HepG2 (cell line): ENCODE measurements around the gene CEBPE. TPM values are rescaled to one million over a fixed set of nuclear protein-coding genes. Genes with fewer than 3 reads are reported as not detected.

Experiments used
- CEBPG ChIP-seq: IDR thresholded peaks from 2 replicates; pipeline ENCODE4 v1.6.1; 2016
- ELF4 ChIP-seq: sonication (generic); formaldehyde crosslinking; IDR thresholded peaks from 2 replicates; pipeline ENCODE4 v1.5.0; 2020; ENCODE audit warnings: missing genetic modification reagents, mild to moderate bottlenecking, moderate library complexity, borderline replicate concordance
- GATA4 ChIP-seq: sonication (generic); IDR thresholded peaks from 2 replicates; pipeline ENCODE4 v1.6.1; 2016; ENCODE audit warnings: antibody characterized with exemption, low read depth, borderline replicate concordance
- KDM6A ChIP-seq: IDR thresholded peaks from 2 replicates; pipeline ENCODE4 v1.6.1; 2016; ENCODE audit warnings: low read depth
- MXD3 ChIP-seq: IDR thresholded peaks from 2 replicates; pipeline ENCODE4 v1.6.1; 2016; ENCODE audit warnings: mild to moderate bottlenecking, missing biosample characterization, missing genetic modification reagents
- PAX8 ChIP-seq: sonication (generic); formaldehyde crosslinking; IDR thresholded peaks from 2 replicates; pipeline ENCODE4 v1.8.0; 2022; ENCODE audit warnings: mild to moderate bottlenecking, missing genetic modification reagents, borderline replicate concordance
- PHF21A ChIP-seq: sonication (generic); formaldehyde crosslinking; IDR thresholded peaks from 2 replicates; pipeline ENCODE4 v1.5.0; 2020; ENCODE audit warnings: mild to moderate bottlenecking, missing genetic modification reagents
- POGZ ChIP-seq: sonication (generic); formaldehyde crosslinking; IDR thresholded peaks from 2 replicates; pipeline ENCODE4 v1.4.0; 2020; ENCODE audit warnings: mild to moderate bottlenecking, missing genetic modification reagents
- POLR2G ChIP-seq: fragments of 200-400 bp; formaldehyde crosslinking; IDR thresholded peaks from 2 replicates; pipeline ENCODE4 v1.6.1; 2018; ENCODE audit warnings: mild to moderate bottlenecking, low read depth, low read length, moderate library complexity
- SAP130 ChIP-seq: IDR thresholded peaks from 2 replicates; pipeline ENCODE4 v1.6.1; 2016; ENCODE audit warnings: low read depth
- TFE3 ChIP-seq: IDR thresholded peaks from 2 replicates; pipeline ENCODE4 v1.6.1; 2016
- ZKSCAN1 ChIP-seq: fragments of 150-350 bp; IDR thresholded peaks from 2 replicates; pipeline ENCODE4 v1.6.1; 2014; ENCODE audit warnings: low read length
- ZNF30 ChIP-seq: sonication (generic); formaldehyde crosslinking; IDR thresholded peaks from 2 replicates; pipeline ENCODE4 v1.5.0; 2020; ENCODE audit warnings: mild to moderate bottlenecking, missing genetic modification reagents
- ZNF335 ChIP-seq: sonication (generic); formaldehyde crosslinking; IDR thresholded peaks from 2 replicates; pipeline ENCODE4 v1.4.0; 2020; ENCODE audit warnings: missing genetic modification reagents
- ZNF512 ChIP-seq: sonication (generic); formaldehyde crosslinking; IDR thresholded peaks from 2 replicates; pipeline ENCODE4 v1.4.0; 2020; ENCODE audit warnings: mild to moderate bottlenecking, missing genetic modification reagents
- ZNF605 ChIP-seq: sonication (generic); formaldehyde crosslinking; IDR thresholded peaks from 2 replicates; pipeline ENCODE4 v1.8.0; 2022; ENCODE audit warnings: mild to moderate bottlenecking, missing genetic modification reagents
- ZNF737 ChIP-seq: sonication (generic); formaldehyde crosslinking; IDR thresholded peaks from 2 replicates; pipeline ENCODE4 v1.5.0; 2020; ENCODE audit warnings: missing genetic modification reagents, mild to moderate bottlenecking, borderline replicate concordance
- polyA plus RNA-seq, 8 experiments: library from polyadenylated mRNA; depleted of rRNA in 3 of 8; stranded (reverse) in 7 of 8; unstranded in 1 of 8; fragments of >200 nt; fragmentation: Illumina TruSeq in 4 of 8; extraction: Trizol in 4 of 8; gene quantifications; 2 replicates each; pipeline versions ENCODE4 v1.2.1 to v1.2.3, GENCODE V29; 2011 to 2016; ENCODE audit warnings: low read depth in 4 of 8, missing spikeins in 1 of 8, mixed read lengths in 1 of 8; ENCODE audit not compliant: insufficient read depth in 1 of 8
- total RNA-seq, 5 experiments: library from RNA; depleted of rRNA; stranded (reverse); fragments of >200 nt; fragmentation: Illumina TruSeq; extraction: Trizol; gene quantifications; 2 replicates each; pipeline ENCODE4 v1.2.3, GENCODE V29; 2016; ENCODE audit warnings: low read depth in 1 of 5
- TF ChIP-seq, protein P1 (sequence below), 2 experiments: sonication (generic) in 1 of 2; formaldehyde crosslinking in 1 of 2; IDR thresholded peaks; 2 replicates each; pipeline versions ENCODE4 v1.5.1 to v1.6.1; 2011 to 2020; ENCODE audit warnings: borderline replicate concordance in 1 of 2, low read depth in 1 of 2, low read length in 1 of 2, mild to moderate bottlenecking in 1 of 2, missing genetic modification reagents in 1 of 2, moderate library complexity in 1 of 2
- TF ChIP-seq, protein P2 (sequence below): sonication (generic); formaldehyde crosslinking; conservative IDR thresholded peaks from 2 replicates; pipeline ENCODE4 v1.8.0; 2022; ENCODE audit warnings: low read depth, missing genetic modification reagents
- TF ChIP-seq, protein P3 (sequence below): IDR thresholded peaks from 2 replicates; pipeline ENCODE4 v1.6.1; 2016; ENCODE audit warnings: mild to moderate bottlenecking

CEBPE gene
- total and polyA plus RNA-seq, 2 of the 13 experiments (the other 11 are each of a cell fraction or from before 2014, with no cell fraction given): 0.09 to 0.11 TPM

GRCh38 chr14:23078692-23079116 is 40.4 kb downstream of the CEBPE start (continued):
- TF ChIP-seq, protein P1, sequence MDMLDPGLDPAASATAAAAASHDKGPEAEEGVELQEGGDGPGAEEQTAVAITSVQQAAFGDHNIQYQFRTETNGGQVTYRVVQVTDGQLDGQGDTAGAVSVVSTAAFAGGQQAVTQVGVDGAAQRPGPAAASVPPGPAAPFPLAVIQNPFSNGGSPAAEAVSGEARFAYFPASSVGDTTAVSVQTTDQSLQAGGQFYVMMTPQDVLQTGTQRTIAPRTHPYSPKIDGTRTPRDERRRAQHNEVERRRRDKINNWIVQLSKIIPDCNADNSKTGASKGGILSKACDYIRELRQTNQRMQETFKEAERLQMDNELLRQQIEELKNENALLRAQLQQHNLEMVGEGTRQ (IDR thresholded peaks at IDR 0.05; ENCODE audit: low read depth, low read length): peak; percentile 34; the same call in 1 of the 2 replicates
- TF ChIP-seq, protein P1 (CRISPR knock-in tag; IDR thresholded peaks at IDR 0.05; ENCODE audit: borderline replicate concordance): no peak
- TF ChIP-seq, protein P2, sequence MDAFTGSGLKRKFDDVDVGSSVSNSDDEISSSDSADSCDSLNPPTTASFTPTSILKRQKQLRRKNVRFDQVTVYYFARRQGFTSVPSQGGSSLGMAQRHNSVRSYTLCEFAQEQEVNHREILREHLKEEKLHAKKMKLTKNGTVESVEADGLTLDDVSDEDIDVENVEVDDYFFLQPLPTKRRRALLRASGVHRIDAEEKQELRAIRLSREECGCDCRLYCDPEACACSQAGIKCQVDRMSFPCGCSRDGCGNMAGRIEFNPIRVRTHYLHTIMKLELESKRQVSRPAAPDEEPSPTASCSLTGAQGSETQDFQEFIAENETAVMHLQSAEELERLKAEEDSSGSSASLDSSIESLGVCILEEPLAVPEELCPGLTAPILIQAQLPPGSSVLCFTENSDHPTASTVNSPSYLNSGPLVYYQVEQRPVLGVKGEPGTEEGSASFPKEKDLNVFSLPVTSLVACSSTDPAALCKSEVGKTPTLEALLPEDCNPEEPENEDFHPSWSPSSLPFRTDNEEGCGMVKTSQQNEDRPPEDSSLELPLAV (CRISPR knock-in tag): no peak
- no peak for TF ChIP-seq GATA4
- TF ChIP-seq PAX8 (CRISPR knock-in tag): no peak
- TF ChIP-seq POGZ (CRISPR knock-in tag): 0 out of 2 replicates have a peak, but pooled peaks have one; percentile 20
- no peak for TF ChIP-seq ZNF512 (CRISPR knock-in tag)
- TF ChIP-seq POLR2G: peak; percentile 22; the same call in 1 of the 2 replicates
- TF ChIP-seq ELF4 (CRISPR knock-in tag): no peak
- TF ChIP-seq ZNF30: no peak
- no peak for TF ChIP-seq ZKSCAN1
- TF ChIP-seq, protein P3, sequence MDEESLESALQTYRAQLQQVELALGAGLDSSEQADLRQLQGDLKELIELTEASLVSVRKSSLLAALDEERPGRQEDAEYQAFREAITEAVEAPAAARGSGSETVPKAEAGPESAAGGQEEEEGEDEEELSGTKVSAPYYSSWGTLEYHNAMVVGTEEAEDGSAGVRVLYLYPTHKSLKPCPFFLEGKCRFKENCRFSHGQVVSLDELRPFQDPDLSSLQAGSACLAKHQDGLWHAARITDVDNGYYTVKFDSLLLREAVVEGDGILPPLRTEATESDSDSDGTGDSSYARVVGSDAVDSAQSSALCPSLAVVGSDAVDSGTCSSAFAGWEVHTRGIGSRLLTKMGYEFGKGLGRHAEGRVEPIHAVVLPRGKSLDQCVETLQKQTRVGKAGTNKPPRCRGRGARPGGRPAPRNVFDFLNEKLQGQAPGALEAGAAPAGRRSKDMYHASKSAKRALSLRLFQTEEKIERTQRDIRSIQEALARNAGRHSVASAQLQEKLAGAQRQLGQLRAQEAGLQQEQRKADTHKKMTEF (CRISPR knock-in tag): no peak
- TF ChIP-seq PHF21A: no peak
- 0 out of 2 replicates have a peak, but pooled peaks have one; percentile 23 for TF ChIP-seq CEBPG (CRISPR knock-in tag)
- TF ChIP-seq ZNF605 (CRISPR knock-in tag): no peak
- no peak for TF ChIP-seq KDM6A (CRISPR knock-in tag)
- no peak for TF ChIP-seq MXD3 (CRISPR knock-in tag)
- TF ChIP-seq TFE3: peak; percentile 65; the same call in 1 of the 2 replicates
- no peak for TF ChIP-seq ZNF737 (CRISPR knock-in tag)
- peak; percentile 40; the same call in 1 of the 2 replicates for TF ChIP-seq SAP130 (CRISPR knock-in tag)
- TF ChIP-seq ZNF335: 0 out of 2 replicates have a peak, but pooled peaks have one; percentile 10
